ENCODE data around the gene MRPL14.
"Not testable (repeated sequence)": the region's sequence is repeated elsewhere in the genome, so short reads cannot be mapped to it uniquely, and the experiment has no call there.

MRPL14 gene

GRCh38 chr6:44149369-44150012, 22.2 kb upstream of the MRPL14 start:
- no peak for DNase-seq

DNA sequence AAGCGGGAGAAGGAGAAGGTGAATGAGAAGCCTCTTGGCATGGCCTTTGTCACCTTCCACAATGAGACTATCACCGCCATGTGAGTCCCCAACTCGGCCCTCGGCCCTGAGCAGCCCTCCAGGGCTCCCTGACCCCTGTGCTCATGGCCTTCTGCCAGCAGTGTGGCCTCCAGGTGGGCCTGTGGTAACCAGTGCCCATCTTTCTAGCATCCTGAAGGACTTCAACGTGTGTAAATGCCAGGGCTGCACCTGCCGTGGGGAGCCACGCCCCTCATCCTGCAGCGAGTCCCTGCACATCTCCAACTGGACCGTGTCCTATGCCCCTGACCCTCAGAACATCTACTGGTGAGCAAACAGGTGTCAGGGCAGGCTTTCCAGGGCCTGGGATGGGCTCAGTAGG, 21.1 kb upstream of the MRPL14 start:
- DNase-seq = no peak

DNA sequence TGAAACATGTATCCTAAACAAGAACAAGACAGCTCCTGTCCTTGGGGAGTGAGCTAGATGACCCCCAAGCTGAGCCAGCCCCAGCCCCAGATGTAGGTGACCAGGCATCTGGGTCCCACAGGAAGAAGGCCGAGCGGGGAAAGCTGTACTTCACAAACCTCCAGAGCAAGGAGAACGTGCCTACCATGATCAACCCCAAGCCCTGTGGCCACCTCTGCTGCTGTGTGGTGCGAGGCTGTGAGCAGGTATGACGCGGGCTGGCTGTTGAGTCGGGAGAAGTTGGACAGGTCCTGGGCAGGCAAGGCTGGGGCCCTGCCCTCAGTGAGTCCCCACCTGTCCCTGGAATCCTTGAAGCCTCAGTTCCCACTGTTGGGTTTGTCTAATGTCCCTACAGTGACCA, 20.0 kb upstream of the MRPL14 start:
- DNase-seq = no peak

GRCh38 chr6:44146685-44147084, 19.4 kb upstream of the MRPL14 start:
- DNase-seq = no peak

DNA sequence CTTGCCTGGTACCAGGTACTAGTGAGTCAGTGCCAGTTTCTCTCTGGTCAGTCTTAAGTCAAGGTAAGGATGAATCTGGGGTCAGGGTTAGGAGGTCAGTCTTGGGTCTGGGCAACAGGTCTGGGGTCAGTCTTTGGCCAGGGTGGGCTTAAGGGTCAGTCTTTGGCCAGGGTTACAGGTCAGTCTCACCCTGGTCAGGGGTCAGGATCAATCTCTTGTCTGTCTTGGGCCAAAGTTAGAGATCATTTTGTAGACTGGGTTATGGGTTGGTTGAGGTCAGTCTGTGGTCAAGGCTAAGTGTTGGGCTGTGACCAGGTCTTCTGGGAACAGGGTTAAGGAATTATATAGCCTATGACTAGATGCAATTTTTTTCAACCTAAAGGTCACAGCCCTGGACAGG, 18.6 kb upstream of the MRPL14 start:
- DNase-seq = no peak

DNA sequence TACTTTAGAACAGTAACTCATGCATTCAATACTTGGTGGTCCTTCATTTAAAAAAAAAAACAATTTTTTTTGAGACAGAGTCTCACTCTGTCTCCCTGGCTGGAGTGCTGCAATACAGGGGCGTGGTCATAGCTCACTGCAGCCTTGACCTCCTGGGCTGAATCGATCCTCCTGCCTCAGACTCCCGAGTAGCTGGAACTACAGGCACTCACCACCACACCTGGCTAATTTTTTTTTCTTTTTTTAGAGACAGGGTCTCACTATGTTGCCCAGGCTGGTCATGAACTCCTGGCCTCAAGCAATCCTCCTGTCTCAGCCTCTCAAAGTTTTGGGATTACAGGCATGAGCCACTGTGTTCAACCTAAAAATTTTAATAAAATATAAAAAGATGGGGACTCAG, 17.3 kb upstream of the MRPL14 start:
- not testable (repeated sequence) for DNase-seq

- DNase-seq = no peak
Measured at GRCh38 chr6:44143731-44144130, 16.5 kb upstream of the MRPL14 start.

DNA sequence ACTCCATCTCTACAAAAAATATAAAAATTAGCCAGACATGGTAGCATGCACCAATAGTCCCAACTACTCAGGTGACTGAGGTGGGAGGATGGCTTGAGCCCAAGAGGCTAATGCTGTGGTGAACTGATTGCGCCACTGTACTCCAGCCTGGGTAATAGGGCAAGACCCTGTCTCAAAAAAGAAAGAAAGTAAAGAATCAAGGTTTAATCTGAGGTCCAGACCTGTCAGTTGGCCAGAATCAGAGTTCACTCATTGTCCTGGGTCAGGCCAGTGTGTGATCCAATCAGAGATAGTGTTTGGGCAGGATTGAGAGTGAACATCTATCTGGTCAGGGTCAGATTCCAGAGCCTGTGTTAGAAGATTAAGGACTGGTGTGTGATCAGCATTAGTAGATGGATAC, 15.6 kb upstream of the MRPL14 start:
- no peak for DNase-seq

GRCh38 chr6:44139351-44139743, 12.1 kb upstream of the MRPL14 start:
- DNase-seq = no peak

DNA sequence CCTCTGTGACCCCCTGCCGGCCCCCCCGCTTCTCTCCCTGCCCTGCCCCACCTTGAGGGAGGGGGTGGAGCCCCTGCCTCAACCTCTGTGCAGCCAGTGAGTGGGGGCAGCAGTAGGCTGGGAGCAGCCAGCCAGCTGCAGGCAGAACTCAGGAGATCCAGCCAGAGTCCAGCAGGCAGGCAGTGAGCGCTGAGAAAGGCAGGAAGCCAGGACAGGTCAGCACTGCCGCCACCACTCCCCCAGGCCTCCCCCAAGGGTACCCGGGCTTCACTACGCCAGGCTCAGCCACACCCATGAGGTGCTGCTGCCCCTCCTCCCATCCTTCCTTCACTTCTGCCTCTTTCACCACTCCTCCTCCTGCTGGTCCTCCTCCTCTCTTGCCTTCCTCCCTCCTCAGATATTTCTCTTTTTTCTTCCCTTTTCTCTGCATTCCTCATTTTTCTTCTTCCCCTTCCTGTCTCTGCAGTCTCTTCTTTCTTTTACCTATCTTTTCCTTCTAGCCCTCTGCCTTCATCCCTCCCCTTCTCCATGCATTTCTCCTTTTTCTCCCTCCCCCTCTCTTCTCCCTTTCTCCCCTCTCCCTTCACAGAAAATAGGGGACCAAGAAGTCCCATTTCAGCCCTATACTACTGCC, 11.6 kb upstream of the MRPL14 start:
- no peak for DNase-seq

DNA sequence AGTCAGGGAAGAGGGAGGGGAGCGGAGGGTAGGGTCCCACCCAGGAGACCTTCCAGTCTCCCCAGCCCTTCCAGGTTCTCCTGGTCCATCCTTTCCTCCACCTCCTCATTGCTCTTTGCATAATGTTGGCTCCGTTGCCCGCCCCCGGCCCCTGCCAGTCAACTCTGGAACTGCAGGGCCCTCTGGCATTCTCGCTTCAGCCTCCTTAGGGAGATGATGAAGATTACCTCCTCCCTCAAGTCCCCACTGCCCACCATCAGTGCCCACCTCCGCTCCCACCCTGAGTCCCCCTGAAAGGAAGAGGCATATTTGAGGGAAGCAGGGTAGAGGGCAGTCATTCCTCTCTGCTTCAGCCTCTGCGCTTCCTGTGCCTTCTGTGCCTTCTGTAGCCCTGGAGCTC, 8.6 kb upstream of the MRPL14 start:
- no peak for DNase-seq

GRCh38 chr6:44135173-44135758, 8.0 kb upstream of the MRPL14 start:
- DNase-seq = no peak

DNA sequence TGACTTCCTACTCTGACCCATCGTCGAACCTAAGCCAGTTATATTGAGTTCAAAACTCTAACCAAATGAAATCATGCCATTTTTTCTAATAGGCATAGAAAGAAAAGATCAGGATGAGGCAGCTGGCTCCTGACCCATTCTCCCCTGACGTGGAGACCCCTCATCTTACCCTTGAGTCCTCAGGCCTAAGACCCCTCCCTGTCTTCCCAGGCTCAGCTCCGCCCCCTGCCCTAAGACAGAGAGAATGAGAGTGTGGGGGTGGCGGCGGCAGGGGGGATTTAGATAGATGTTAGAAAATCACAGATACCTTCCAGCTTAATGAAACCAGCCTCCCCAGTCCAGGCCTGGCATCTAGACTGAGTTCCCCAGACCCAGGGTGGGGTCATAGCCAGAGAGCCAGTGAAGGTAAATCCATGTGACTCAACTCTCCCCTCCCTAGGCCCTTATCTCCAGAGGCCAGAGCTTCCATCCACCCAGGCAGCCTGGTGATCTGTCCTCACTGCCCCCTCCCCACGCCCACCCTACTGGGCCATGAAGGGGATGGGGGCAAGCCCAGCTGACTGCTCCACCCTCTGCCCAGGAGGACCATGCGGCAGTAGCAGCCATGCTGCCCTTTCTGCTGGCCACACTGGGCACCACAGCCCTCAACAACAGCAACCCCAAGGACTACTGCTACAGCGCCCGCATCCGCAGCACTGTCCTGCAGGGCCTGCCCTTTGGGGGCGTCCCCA, 6.9 kb upstream of the MRPL14 start:
- no peak for DNase-seq

GRCh38 chr6:44133003-44133931, 6.0 kb upstream of the MRPL14 start:
- DNase-seq = peak; percentile 76

DNA sequence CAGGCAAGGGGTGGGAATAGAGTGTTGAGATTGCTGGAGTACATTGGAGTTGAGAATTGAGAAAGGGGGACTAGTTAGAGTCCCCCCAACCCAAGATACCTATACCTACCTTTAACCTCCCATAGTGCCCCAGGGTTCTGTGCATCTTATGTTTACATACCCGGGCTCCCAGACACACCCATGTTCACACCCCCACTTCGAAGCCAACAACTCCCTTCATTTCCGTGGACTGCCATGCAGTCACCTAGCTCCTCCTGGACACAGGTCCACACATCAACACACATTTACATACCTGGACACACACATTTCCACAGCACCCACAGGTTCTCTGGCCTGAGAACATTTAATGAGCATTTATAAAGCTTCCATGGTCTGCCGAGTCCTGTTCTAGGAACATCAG, 5.2 kb upstream of the MRPL14 start:
- no peak for DNase-seq

DNA sequence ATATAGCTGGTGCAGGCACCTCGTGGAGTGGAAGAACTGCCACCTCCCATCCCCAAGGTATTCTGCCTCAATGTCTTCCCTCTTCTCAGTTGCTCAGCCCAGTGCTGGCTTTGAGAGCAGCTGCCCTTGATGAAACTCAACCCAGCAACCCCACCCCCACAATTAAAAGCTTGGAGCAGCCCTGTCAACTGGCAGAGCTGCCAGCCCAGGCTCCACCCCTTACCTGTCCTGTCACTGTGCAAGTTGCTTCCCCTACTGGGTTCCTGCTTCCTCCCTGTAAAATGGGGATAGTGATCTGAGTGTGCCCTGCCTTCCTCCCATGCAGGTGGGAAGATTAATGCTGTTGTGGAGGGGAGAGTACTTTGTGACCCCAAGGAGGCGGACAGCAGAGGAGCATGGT, 4.6 kb upstream of the MRPL14 start:
- peak; percentile 42 for DNase-seq

GRCh38 chr6:44129841-44130322, 2.6 kb upstream of the MRPL14 start:
- DNase-seq = no peak

- no peak for DNase-seq
Measured at GRCh38 chr6:44128020-44128917, 1.0 kb upstream of the MRPL14 start.

DNA sequence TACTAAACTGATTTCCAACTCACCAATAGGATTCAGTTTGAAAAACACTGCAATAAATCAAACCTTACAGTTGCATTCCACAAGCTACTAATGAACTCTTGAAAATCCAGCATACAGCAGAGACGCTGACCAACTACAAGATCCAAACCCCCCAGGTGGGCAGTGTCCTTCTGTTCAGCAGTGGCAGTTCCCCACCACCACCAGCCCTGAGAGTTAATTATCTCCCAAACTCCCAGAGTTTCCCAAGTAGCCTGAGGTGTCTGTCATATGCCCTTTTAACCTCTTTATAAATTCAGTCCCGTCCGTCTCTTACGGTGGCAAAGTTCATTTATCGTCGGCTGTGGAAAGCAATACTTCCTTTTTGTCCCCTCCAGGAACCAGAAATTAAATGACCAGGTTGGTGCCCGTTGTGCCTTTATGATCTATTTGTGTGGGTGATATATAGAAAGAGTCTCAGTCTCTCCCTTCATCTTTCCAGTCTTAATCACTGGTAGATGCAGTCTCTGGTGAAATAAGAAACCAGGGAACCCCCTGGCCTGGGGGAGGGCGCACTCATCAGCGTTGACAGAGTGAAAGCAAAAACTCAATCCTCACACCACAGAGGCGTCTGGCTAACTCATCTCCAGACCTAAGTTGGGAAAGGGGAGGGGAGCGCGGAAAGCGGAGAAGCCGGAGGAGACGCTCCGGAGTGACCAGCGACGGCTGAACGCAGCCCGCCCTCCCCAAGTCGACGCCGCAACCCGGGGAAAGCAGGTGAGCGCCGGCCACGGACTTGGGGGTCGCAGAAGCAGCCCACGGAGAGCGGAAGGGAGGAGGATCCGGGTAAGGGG, 717 bp downstream of the MRPL14 start:
- DNase-seq = no peak

- no peak for DNase-seq
Measured at GRCh38 chr6:44123544-44123943, 3.7 kb downstream of the MRPL14 start.

DNA sequence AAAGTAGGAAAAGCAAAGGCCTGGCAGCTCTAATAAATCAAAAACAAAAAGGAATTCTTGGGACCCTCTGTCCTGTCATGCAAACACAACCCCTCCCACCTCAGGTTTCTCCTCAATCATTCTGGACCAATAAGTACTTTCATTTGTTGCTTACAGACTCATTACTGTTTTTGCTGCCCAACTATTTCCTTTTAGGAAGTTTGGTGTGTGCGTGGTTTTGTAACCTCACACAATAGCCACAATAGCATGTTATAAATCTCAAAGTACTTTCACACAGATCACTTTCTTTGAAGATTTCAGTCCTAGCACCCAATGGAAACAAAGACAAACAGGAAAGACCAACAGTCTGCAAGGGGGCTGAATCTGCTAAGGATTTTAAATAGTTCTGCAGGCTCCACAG, 4.5 kb downstream of the MRPL14 start:
- no peak for DNase-seq
